Suppressor macrophage treated with lipopolysaccharide for 1 hour (primary cell): ENCODE measurements around the gene KNDC1.
"Not testable (repeated sequence)": the region's sequence is repeated elsewhere in the genome, so short reads cannot be mapped to it uniquely, and the experiment has no call there.

Experiments
- DNase-seq, 3 donors: peaks; one replicate each; pipeline ENCODE4 v3.0.0-alpha.2; 2020 to 2022

Gene KNDC1

DNA sequence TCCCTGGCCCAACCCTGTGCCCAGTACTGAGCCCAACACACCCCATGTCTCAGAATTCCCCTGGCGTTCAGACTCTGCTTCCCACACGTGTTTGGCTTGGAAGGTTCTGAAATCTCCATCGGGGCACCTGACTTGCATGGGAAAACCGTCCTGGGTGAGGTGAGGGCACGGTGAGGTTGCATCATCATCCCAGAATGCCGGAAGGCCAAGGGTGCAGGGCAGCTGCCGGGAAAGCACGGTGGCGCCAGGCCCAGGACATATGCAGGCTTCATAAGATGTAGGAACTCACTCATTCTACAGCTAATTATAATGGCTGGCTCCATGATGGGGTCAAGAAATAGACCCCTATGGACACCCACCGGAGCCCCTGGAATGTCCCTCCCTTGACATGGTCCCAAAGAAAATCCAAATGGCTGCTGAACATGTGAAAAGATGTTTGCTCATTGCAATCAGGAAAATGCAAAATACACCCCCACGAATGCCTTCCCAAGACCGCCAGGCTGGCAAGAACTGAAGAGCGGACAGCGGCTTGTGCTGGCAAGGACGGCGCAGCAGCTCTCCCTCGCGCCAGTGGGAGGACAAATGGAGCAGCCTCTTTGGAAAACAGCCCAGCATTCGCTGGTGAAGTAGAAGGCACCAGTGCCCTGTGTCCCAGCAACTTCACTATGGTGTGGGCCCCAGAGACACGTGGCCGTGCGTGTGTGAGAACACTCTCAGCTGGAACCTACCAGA lies 2.3 kb downstream of the KNDC1 start:
- DNase-seq, result no peak

DNA sequence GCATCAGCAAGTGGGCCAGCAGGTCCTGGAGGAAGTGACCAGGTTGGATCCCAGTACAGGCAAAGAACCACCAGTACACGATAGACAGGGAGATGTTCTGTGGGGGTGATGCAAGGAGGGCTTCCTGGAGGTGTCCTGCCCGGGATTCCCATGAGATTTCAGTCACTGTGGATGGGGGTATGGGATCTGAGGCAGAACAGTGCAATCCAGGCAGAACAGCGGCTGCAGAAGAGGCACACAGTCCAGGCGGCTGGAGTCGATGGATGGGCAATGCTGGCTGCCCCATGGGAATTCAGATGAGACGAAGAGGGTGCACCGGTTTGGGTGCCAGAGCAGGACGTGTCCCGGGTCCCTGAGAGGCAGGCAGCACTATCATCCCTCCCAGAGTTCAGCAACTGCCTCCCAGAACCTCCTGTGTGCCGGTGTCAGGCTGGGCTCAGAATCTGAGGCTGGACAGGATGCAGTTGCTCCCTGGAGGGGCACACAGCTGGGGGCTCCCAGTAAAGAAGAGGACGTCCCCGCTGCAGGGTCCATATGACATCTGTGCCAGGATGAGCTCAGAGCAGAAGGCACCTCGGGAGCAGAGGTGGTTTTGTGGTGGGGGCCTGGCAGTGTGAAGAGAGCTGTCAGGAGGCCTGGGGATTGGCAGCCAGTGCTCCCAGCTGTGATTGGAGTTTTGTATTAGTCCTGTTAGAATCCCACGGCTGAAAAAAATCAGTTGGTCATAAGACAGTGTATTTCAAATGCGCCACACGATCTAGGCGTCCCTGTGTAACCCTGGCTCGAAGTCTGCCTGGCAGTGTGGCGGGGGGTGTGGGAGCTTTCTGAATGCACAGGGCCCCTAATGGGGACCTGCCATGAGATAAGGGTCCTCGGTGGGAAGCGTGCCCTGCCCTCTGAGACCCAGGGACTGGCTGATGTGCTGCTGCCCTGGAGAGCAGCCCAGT lies 3.2 kb downstream of the KNDC1 start:
- DNase-seq, result no peak

DNA sequence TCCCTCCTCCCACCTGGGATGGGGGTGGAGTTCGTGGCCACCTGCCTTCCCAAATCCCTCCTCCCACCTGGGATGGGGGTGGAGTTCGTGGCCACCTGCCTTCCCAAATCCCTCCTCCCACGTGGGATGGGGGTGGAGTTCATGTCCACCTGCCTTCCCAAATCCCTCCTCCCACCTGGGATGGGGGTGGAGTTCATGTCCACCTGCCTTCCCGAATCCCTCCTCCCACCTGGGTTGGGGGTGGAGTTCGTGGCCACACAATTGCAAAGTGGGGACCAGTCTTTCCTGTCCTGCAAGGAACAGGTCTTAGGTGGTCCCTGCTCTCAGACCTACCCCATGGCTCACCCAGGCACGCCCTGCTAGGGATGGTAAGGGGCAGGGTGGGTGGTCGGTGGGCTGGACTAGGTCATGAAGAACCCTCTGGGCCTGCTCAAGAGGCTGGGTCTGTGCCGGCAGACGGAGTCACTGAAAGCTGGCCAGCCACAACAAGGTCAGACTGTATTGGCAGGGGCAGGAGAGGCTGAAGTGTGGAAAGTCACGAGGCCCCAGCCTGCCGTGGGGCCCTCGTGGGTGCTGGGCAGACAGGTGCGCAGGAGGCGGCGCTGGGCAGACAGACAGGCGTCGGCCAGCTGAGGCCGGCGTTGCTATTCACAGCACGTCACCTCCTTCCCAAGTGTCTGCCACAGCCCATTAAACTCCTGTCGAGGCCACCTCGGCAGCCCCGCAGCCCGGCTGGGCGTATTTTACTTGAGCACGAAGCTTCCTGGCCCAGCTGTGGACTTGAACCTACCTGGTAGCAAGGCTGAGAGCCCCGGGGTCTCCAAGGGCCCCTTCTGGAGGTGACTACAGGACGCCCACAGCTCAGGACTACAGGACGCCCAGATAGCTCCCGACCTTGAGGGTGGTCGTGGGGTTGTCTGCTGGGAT lies 4.1 kb downstream of the KNDC1 start:
- DNase-seq, result no peak

DNA sequence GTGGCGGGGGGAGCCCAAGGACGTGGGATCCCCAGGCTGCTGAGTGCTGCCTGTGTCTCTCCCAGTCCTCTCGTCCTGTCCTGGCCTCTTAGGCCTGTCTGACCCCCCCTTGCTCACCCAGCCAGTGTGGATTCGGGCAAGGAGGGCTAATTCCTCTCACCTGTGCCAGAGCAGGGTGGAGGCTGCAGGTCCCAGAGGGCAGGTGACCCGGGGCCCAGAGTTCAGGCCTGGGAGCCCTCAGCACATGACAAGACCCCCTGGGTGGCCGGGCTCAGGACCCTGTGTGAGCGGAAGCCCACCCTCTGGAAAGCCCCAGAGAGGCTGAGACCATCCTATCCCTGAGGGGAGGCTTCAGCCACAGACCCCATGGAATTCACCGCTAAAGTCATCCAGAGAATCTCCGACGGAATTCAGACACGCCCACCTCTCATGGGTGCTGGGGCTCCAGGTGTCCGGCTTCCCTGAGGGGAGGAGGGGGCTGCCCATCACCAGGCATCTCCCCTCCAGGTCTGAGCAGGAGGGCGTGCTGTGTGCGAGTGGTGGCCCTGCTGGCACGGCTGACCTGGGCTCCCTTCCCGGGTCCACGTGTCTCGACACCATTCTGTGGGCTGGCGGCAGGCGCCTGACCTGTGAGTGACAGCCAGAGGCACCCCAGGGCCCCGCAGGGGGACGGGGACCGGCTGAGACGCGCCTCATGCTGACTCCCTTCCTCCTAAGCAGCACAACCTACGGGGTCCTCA lies 5.0 kb downstream of the KNDC1 start:
- DNase-seq, result no peak

DNA sequence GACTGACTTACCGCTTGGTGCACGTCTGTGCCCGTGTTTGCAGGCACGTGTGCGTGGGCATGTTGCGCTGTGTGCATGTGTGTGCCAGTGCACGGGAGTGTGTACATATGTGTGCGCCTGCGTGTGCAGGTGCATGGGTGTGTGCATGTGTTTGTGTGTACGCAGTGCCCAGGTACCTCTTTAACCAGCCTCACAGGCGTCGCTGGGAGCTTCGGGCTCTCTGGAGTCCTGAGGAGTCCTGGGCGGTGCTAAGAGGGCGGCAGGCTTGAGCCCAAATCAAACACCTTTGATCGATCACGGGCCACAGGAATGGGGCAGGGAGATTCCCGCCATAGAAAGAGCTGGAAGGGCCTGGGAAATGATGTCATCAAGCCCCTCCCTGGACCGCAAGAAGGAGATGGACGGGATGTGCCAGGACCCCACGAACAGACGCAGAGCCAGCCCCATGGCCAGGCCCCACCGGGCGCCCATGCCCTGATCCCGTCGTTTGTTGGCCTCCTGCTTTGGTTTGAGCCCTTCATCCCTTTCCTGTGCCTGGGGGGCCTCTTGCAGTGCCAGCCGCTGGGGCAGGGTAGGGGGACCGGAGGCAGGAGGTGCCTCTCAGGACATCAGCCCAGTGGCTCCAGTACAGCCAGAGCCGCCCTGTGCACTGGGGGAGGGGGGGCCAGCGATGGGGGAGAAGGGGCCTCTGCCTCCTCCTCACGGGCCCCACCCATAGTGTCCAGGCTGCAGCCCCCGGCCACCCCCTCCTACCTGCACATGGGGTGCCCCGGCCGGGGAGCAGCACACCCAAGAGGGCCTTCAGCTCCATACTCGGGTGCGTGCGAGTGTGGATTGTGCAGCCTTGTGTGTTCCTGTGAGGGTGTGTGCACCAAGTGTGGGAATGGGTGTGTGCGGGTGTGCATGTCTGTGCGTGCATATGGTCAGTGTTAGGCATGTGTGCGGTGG lies 5.8 kb downstream of the KNDC1 start:
- DNase-seq, result no peak

DNA sequence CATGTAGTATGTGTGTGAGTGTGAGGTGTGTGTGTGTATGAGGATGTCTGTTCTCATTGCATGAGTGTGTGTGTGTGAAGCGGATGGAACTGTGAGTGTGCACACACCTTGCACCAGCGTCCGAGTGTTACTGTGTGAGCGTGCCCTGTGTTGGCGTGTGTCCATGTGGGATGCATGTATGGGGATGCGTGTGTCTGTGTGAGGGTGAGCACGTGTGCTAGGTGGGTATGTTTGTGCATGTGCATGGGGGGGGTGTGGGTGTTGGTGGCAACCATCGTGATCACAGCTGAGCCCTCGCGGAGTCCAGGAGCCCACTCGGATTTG lies 6.4 kb downstream of the KNDC1 start:
- no peak for DNase-seq

DNA sequence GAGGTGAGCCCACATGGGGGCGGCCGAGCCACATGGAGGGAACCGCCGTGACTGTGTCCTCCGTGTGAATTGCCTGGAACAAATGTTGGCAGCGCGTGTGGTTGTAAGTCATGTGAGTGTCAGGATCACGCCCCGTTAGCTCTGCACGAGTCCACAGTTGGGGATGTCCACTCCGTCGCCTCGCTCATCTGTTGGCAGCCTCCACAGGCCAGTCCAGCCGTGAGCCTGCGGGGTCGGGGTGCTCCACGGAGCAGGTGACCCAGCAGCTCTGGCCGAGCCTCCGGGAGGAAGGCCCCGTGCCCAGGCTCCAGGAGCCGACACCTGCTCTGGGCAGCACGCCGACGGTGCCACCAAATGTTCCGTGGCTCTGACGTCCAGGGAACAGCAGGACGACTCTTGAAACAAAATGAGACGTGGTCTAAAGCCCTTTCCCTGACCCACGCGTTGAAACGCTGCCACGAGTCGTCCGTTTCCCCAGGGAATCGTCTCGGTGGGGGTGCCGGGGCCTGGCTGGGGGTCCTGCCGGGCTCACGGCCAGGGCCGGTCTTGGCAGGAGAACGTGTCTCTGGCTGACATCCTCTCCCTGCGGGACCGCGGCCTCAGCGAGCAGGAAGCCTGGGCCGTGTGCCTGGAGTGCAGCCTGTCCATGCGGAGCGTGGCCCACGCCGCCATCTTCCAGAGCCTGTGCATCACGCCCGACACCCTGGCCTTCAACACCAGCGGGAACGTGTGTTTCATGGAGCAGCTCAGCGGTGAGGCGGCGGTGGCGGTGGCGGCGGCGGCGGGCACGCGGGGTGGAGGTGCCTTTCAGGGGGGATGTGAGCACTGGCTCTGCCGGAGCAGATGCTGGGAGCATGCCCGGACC lies 7.0 kb downstream of the KNDC1 start:
- DNase-seq, result no peak

DNA sequence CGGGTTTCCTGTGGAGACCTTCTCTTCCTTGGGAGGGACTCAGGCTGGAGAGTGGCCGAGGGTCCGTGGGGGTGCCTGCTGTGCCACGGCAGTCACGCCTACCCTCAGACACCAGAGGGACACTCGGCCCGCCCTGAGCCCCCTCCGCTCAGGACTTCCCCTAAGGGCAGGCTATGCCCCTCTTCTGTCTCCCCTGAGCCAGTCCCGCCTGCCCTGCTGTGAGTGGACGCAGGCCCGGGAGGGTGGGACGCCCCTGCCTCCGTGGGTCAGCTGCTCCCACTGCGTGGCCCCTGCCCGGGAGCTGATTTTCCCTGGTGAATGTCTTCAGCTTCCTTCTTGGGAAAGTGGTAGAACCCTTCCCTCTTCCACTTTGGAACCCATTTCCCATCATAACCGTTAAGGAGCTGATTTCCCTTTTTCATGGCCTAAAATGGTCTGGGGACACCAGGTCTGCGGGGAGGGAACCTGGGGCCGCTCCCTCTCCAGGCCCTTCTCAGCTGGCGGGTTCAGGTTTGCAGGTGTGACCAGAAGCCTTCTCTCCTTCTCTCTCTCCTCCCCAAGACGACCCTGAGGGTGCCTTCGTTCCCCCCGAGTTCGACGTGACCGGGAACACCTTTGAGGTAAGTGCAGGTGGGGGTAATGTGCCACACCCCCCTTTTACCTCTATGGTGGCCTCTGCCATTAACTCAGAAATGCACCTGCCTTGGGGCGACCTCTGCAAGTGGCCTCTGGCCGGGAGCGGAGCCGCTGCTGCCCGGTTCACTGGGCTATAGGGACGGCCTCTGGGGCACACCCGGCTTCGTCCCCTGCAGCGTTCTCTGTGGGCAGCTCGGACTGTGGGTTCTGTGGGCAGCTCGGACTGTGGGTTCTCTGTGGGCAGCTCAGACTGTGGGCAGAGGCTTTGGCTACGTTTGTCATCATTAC lies 7.9 kb downstream of the KNDC1 start:
- no peak for DNase-seq

DNA sequence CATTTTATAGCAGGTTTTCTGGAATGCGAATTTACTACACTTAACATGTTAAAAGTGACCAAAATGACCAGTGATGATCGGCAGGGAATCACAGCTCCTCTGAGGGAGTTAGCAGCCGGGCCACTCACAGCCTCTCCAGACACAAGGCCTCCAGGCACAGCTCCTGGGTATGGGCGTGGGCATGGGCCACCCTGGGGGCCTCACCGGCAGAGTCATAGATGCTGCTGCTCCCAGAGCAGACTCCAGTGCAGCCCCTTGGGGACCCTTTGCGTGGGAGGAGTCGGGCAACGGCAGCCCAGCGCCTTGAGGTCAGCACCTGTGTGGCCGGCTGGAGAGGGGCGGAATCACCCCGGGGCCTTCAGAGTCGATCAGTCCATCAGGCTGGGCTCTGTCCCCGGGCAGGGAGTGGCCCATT lies 8.6 kb downstream of the KNDC1 start:
- no peak for DNase-seq

DNA sequence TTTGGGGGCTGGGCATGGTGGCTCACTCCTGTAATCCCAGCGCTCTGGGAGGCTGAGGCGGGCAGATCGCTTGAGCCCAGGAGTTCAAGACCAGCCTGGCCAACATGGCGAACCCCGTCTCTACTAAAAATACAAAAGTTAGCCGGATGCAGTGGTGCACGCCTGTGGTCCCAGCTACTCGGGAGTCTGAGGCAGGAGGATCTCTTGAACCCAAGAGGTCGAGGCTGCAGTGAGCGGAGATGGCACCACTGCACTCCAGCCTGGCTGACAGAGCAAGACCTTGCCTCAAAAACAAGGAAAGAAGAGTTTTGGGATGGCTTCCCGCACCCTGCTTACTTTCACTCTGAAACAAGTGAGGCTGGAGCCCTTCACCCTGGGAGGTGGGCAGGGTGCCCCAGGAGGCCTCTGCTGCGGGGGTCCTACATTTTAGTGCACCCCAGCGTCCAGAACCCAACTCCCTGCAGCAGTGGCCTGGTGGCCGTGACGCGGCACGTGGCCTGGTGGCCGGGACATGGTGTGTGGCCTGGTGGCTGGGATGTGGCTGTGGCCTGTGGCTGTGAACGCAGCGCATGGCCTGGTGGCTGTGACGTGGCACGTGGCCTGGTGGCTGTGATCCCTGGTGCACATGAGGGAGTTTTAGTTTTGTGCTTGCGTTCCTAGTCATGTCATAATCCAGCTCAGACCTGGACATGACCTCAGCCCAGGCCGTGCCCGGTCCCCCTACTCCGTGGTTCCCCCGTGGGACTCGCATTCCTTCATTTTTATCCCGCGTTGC lies 9.3 kb downstream of the KNDC1 start:
- DNase-seq, result no peak

DNA sequence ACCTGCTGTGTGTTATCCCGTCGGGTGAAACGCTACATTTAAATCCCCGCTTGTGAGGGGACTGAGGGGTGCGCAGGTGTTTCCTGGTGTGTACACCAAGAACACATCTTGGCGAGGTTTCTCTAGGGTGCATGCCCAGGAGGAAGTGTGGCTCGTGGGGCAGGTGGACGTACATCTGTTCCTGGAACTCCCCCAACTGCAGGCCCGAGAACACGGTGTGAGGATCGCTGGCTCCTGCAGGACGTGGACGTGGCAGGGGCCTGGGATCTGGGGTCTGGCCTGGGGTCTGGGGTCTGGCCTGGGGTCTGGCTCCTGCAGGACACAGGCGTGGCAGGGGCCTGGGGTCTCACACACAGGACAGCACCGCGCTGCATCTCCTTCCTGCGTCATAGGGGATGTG lies 10.1 kb downstream of the KNDC1 start:
- DNase-seq, result no peak

DNA sequence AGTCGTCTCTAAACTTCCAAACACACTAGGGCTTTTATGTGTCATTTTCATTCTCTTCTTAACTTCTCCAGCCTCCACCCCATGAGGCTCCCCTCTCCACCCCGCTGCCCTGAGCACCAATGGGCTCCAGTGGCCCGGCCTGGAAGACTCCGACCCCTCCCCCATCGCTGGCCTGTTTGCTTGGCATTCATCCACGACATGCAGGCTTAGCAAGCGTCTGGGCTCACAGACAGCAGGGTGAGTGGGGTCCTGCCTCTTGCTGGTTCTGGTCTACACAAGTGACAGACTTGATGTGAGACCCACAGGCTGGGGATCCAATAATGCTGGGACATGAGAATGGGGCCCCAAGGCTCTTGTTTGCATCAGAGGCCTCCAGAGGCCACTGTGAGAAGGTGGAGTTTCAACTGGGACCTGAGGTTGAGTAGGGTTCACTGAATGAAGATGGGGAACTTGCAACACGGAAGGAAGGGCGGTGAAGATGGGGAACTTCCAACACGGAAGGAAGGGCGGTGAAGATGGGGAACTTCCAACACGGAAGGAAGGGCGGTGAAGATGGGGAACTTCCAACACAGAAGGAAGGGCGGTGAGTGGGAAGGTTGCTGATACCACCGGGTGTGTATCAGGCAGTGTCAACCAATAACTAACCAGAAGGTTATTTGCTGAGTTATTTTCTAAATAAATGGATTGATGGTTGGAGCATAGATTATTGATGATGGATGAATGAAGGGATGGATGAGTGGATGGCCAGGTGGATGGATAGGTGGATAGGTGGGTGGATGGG lies 14.0 kb downstream of the KNDC1 start:
- DNase-seq, result peak; percentile 69 to 72 (median 71)

DNA sequence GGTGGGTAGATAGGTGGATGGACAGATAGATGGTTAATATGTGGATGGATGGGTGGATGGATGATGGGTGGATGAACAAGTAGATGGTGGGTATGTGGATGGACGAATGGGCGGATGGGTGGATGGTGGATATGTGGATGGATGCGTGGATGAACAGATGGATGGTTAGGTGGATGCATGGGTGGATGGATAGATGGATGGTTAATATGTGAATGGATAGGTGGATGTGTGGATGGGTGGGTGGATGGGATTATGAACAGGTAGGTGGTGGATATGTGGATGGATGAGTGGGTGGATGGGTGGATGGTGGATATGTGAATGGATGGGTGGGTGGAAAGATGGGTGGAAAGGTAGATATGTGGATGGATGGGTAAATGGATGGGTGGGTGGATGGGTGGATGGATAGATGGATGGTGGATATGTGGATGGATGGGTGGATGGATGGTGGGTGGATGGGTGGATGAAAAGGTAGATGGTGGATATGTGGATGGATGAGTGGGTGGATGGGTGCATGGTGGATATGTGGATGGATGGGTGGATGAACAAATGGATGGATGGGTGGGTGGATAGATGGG lies 14.8 kb downstream of the KNDC1 start:
- DNase-seq, result no peak

DNA sequence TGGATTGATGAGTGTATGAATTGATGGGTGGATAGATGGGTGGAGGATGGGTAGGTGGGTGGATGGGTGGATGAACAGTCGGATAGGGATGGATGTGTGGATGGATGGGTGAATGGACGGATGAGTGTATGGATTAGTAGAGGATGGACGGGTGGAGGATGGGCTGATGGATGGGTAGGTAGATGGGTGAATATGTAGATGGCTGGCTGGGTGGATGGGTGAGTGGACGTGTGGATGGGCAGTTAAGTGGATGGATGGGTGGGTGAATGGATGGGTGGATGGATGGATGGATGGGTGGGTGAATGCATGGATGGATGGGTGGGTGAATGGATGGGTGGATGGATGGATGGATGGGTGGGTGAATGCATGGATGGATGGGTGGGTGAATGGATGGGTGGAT lies 15.6 kb downstream of the KNDC1 start:
- not testable (repeated sequence) for DNase-seq

DNA sequence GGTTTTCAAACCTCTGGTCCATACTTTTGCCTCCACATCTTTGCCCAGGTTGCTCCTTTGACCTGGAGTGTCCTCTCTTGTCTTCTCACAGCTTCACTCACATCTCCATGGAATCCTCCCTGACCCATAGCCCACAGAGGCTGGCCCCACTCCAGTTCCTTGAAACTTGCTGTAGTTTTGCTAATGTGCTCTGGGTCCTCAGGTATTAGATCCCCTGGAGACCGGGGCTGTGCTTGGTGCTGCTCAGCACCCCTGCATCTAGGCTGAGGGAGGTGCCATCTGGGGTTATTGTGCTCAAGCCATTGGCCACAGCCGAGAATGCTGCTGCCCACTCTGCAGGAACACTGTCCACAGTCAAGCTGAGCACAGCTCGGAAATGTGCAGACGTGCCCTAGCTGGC lies 16.5 kb downstream of the KNDC1 start:
- no peak for DNase-seq

DNA sequence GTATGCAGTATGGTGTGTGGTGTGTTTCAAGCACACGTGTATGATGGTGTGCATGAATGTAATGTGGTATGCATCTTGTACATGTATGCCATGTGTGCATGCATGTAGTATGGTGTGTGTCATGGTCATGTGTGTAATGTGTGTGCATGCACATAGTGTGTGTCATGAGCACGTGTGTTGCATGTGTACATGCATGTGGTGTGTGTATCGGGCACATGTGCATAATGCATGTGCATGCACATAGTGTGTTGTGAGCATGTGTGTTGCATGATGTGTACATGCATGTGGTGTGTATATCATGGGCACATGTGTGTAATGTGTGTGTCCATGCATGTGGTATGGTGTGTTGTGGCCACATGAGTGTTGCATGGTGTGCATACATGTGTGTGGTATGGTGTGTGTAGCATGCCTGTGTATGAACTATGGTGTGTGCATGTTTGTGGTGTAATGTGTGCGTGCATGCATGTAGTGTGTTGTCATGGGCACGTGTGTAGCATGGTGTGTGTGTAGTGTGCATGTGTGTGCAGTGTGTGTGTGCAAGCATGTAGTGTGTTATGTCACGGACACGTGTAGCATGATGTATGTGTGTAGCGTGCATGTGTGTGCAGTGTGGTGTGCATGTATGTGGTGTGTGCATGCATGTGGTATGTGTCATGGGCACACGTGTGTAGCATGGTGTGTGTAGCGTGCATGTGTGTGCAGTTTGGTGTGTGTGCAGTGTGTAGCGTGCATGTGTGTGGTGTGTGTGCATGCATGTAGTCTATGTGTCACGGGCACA lies 17.6 kb downstream of the KNDC1 start:
- DNase-seq, result no peak
